ENCODE measurements around the gene RTEL1.

- TF ChIP-seq CTCF (IDR thresholded peaks at IDR 0.05; ENCODE audit: low read depth, low read length) (no peak), EZH2phosphoT487 (IDR thresholded peaks at IDR 0.05; ENCODE audit: low read depth) (no peak)
Measured at GRCh38 chr20:63691711-63692435, 33.8 kb downstream of the RTEL1 start.
